HCT116 (cell line): ENCODE data around the gene ATP5F1A. TPM values are rescaled to one million over a fixed set of nuclear protein-coding genes. Genes with fewer than 3 reads are reported as not detected.
A peak's percentile ranks its signal among the peaks of the same experiment; 100 is the strongest.

Source experiments
- ATAC-seq: fragments of 200-7000 bp; cut with Tn5 transposase; 2 replicates; pipeline ENCODE4 v1.9.1; 2020; ENCODE audit warnings: mild to moderate bottlenecking, moderate library complexity
- BruUV-seq: library from RNA; stranded (reverse); fragments of 400-500 nt; replicated peaks from 2 replicates; lab custom pipeline; 2021; lab: Mats Ljungman, UMichigan
- CTCF ChIA-PET: fragments of 300-600 bp; sonication (Branson Sonifier 250); formaldehyde crosslinking; loops from one replicate; lab custom pipeline; 2021; ENCODE audit warnings: antibody characterized with exemption; lab: Charles Lee
- POLR2A ChIA-PET: fragments of 300-600, 350-600 bp; sonication (Branson Sonifier 250); formaldehyde crosslinking; loops from one replicate; lab custom pipeline; 2021; ENCODE audit warnings: antibody characterized with exemption; lab: Charles Lee
- RAD21 ChIA-PET, 2 experiments: fragments of 300-600 bp; sonication (Branson Sonifier 250); formaldehyde crosslinking; loops; one replicate each; lab custom pipeline; 2023; ENCODE audit warnings: low total read pairs in 2 of 2; ENCODE audit not compliant: uncharacterized antibody in 2 of 2, unreplicated experiment in 2 of 2, low non-redundant PET in 1 of 2; lab: Charles Lee
- DNase-seq: peaks from one replicate; pipeline ENCODE4 v3.0.0-alpha.2; 2010; ENCODE audit warnings: low read depth, low spot score
- H2AFZ ChIP-seq: fragments of 200-600 bp; shearing (Covaris generic), sonication (generic); 2 replicates; pipeline ENCODE4 v1.6.1; 2017; ENCODE audit warnings: low read depth, mixed run types, mixed read lengths, antibody characterized with exemption, low read length; ENCODE audit not compliant: poor library complexity, severe bottlenecking
- H3K27ac ChIP-seq: 2 replicates; pipeline ENCODE4 v1.5.1; 2012; ENCODE audit warnings: low read depth, low read length
- H3K27me3 ChIP-seq: fragments of 200-600 bp; sonication (generic); 2 replicates; pipeline ENCODE4 v1.6.1; 2016; ENCODE audit warnings: mixed run types, low read length, mixed read lengths; ENCODE audit not compliant: insufficient read depth
- H3K36me3 ChIP-seq, 2 experiments: fragments of 200-500 bp in 1 of 2; fragments of 200-600 bp in 1 of 2; sonication (Bioruptor generic) in 1 of 2; sonication (generic) in 1 of 2; 2 replicates each; pipeline versions ENCODE4 v1.5.1 to v1.6.1; 2014 to 2016; ENCODE audit warnings: low read length in 2 of 2, inconsistent platforms in 1 of 2, mixed read lengths in 1 of 2, mixed run types in 1 of 2; ENCODE audit not compliant: insufficient read depth in 2 of 2, control insufficient read depth in 1 of 2
- H3K4me1 ChIP-seq, 2 experiments: fragments of 200-600 bp in 1 of 2; sonication (generic) in 1 of 2; 2 replicates each; pipeline versions ENCODE4 v1.5.1 to v1.6.1; 2012 to 2017; ENCODE audit warnings: low read length in 2 of 2, inconsistent platforms in 1 of 2, mild to moderate bottlenecking in 1 of 2, mixed read lengths in 1 of 2, mixed run types in 1 of 2, moderate library complexity in 1 of 2; ENCODE audit not compliant: insufficient read depth in 2 of 2, control insufficient read depth in 1 of 2
- H3K4me2 ChIP-seq: fragments of 200-600 bp; sonication (generic); 2 replicates; pipeline ENCODE4 v1.6.1; 2017; ENCODE audit warnings: mixed run types, low read length, mixed read lengths
- H3K4me3 ChIP-seq, 2 experiments: fragments of 200-600 bp in 1 of 2; sonication (generic) in 1 of 2; replicated peaks in 1 of 2; 2 replicates each; pipeline ENCODE4 v1.5.1; 2011 to 2016; ENCODE audit warnings: low read length in 2 of 2, control low read depth in 1 of 2, low read depth in 1 of 2, mild to moderate bottlenecking in 1 of 2, mixed read lengths in 1 of 2, mixed run types in 1 of 2
- H3K79me2 ChIP-seq: fragments of 200-600 bp; sonication (generic); 2 replicates; pipeline ENCODE4 v1.6.1; 2017; ENCODE audit warnings: mild to moderate bottlenecking, mixed run types, low read length, moderate library complexity, mixed read lengths; ENCODE audit not compliant: insufficient read depth
- H3K9ac ChIP-seq: fragments of 200-600 bp; sonication (generic); 2 replicates; pipeline ENCODE4 v1.6.1; 2016; ENCODE audit warnings: low read length, mixed read lengths
- H3K9me2 ChIP-seq: fragments of 200-600 bp; sonication (generic), shearing (Covaris generic); 2 replicates; pipeline ENCODE4 v1.6.1; 2017; ENCODE audit warnings: mixed run types, mild to moderate bottlenecking, moderate library complexity; ENCODE audit not compliant: insufficient read depth
- H3K9me3 ChIP-seq, 2 experiments: fragments of 200-500 bp in 1 of 2; fragments of 200-600 bp in 1 of 2; sonication (Bioruptor generic) in 1 of 2; sonication (generic) in 1 of 2; 2 replicates each; pipeline ENCODE4 v1.6.1; 2014 to 2017; ENCODE audit warnings: low read length in 2 of 2, mixed read lengths in 2 of 2, inconsistent platforms in 1 of 2, low read depth in 1 of 2, mild to moderate bottlenecking in 1 of 2, mixed run types in 1 of 2, moderate library complexity in 1 of 2; ENCODE audit not compliant: control insufficient read depth in 1 of 2, insufficient read depth in 1 of 2
- H4K20me1 ChIP-seq: fragments of 200-600 bp; sonication (generic), shearing (Covaris generic); 2 replicates; pipeline ENCODE4 v1.6.1; 2017; ENCODE audit warnings: mixed run types, mild to moderate bottlenecking, moderate library complexity; ENCODE audit not compliant: insufficient read depth
- ATF3 ChIP-seq: IDR thresholded peaks from 2 replicates; pipeline ENCODE4 v1.6.1; 2012
- CBX3 ChIP-seq: IDR thresholded peaks from 2 replicates; pipeline ENCODE4 v1.6.1; 2012; ENCODE audit warnings: low read depth
- CEBPB ChIP-seq: IDR thresholded peaks from 2 replicates; pipeline ENCODE4 v1.6.1; 2012; ENCODE audit warnings: low read depth
- CTCF ChIP-seq, 3 experiments: fragments of 200-600 bp in 1 of 3; sonication (generic) in 1 of 3; IDR thresholded peaks in 2 of 3; conservative IDR thresholded peaks in 1 of 3; 2 replicates each; pipeline ENCODE4 v1.5.1; 2012 to 2017; ENCODE audit warnings: low read depth in 2 of 3, low read length in 2 of 3, antibody characterized with exemption in 1 of 3, borderline replicate concordance in 1 of 3, control low read depth in 1 of 3, mild to moderate bottlenecking in 1 of 3, mixed read lengths in 1 of 3, mixed run types in 1 of 3, moderate library complexity in 1 of 3; ENCODE audit not compliant: insufficient read depth in 1 of 3
- EGR1 ChIP-seq: IDR thresholded peaks from 2 replicates; pipeline ENCODE4 v1.6.1; 2012; ENCODE audit warnings: low read depth
- ELF1 ChIP-seq: IDR thresholded peaks from 2 replicates; pipeline ENCODE4 v1.6.1; 2012; ENCODE audit warnings: low read depth, borderline replicate concordance
- EZH2 ChIP-seq: fragments of 200-600 bp; sonication (generic); IDR thresholded peaks from 2 replicates; pipeline ENCODE4 v1.6.1; 2017; ENCODE audit warnings: antibody characterized with exemption, mixed run types
- FOSL1 ChIP-seq: IDR thresholded peaks from 2 replicates; pipeline ENCODE4 v1.6.1; 2012; ENCODE audit warnings: low read depth
- MAX ChIP-seq: IDR thresholded peaks from 2 replicates; pipeline ENCODE4 v1.6.1; 2012
- POLR2A ChIP-seq: IDR thresholded peaks from 2 replicates; pipeline ENCODE4 v1.7.0; 2011; ENCODE audit warnings: borderline replicate concordance; ENCODE audit not compliant: insufficient read depth, insufficient read length; ENCODE audit errors: extremely low read depth
- POLR2AphosphoS5 ChIP-seq: IDR thresholded peaks from 2 replicates; pipeline ENCODE4 v1.6.1; 2011; ENCODE audit warnings: mild to moderate bottlenecking, low read depth, low read length, moderate library complexity
- REST ChIP-seq: IDR thresholded peaks from 2 replicates; pipeline ENCODE4 v1.6.1; 2012; ENCODE audit warnings: low read depth
- SP1 ChIP-seq: IDR thresholded peaks from 2 replicates; pipeline ENCODE4 v1.6.1; 2012; ENCODE audit warnings: low read depth
- ZFX ChIP-seq: fragments of 450-650 bp; IDR thresholded peaks from 2 replicates; pipeline ENCODE4 v1.6.1; 2017
- intact Hi-C: fragments of 100-400 bp; cut with micrococcal nuclease; formaldehyde crosslinking; loops from 2 replicates; pipeline ENCODE4 v1.10.0; 2022
- total RNA-seq: library from RNA; stranded (reverse); gene quantifications from one replicate; pipeline ENCODE4 v1.2.1, GENCODE V29; 2021; ENCODE audit not compliant: unreplicated experiment

Gene ATP5F1A
- total RNA-seq, 1 experiment from 2014 or later: 563 TPM

GRCh38 chr18:46061387-46061786 is 36.7 kb downstream of the ATP5F1A start:
- TF ChIP-seq SP1: no peak
- no peak for TF ChIP-seq POLR2AphosphoS5
- TF ChIP-seq ELF1: no peak
- no peak for TF ChIP-seq EGR1
- TF ChIP-seq CBX3: no peak
- no peak for TF ChIP-seq CTCF (IDR thresholded peaks at IDR 0.05 in 2 of 3, conservative IDR thresholded peaks at IDR 0.05 in 1 of 3; ENCODE audit: borderline replicate concordance in 1 of 3, insufficient read depth in 1 of 3, low read depth in 2 of 3, low read length in 2 of 3)
- TF ChIP-seq FOSL1: no peak
- no peak for TF ChIP-seq POLR2A
- Histone ChIP-seq H3K4me2 (no peak overlapping the region), H2AFZ (no peak overlapping the region), H3K36me3 (no peaks in the 10 kb centered on the region), H3K9me2 (no peaks in the 10 kb centered on the region), H3K27me3 (no peaks in the 10 kb centered on the region), H3K4me3 (no peak overlapping the region), H3K9ac (no peak overlapping the region), H3K9me3 (no peaks in the 10 kb centered on the region), H3K79me2 (no peaks in the 10 kb centered on the region), H3K27ac (no peak overlapping the region), H4K20me1 (no peaks in the 10 kb centered on the region), H3K4me1 (peaks cover 7 to 12% of the 10 kb centered on the region in 2 experiments; a peak in 3 of 4 replicates)
- CTCF ChIA-PET: no interaction called here
- intact Hi-C loops: no loop called here
- RAD21 ChIA-PET: no interaction called here
- DNase-seq: no peak
- BruUV-seq: no TSS peak
- ATAC-seq: peak; percentile 20; the same call in 1 of the 2 replicates
- POLR2A ChIA-PET: interaction anchor here (0.9 kb wide), 1 partner anchor 10 kb away, joined by 3 read pairs; the partner anchor contains the start of gene PSTPIP2

- Histone ChIP-seq H3K4me2 (no peak overlapping the region), H3K4me1 (peaks cover 7 to 12% of the 10 kb centered on the region in 2 experiments; a peak in 3 of 4 replicates), H3K9ac (no peak overlapping the region), H2AFZ (no peak overlapping the region), H3K36me3 (no peaks in the 10 kb centered on the region), H3K27ac (no peak overlapping the region), H3K9me3 (no peaks in the 10 kb centered on the region), H3K27me3 (no peaks in the 10 kb centered on the region), H4K20me1 (no peaks in the 10 kb centered on the region), H3K4me3 (no peak overlapping the region), H3K9me2 (no peaks in the 10 kb centered on the region), H3K79me2 (no peaks in the 10 kb centered on the region)
- ChIA-PET POLR2A (no interaction called here), RAD21 (no interaction called here), CTCF (no interaction called here)
- DNase-seq (no peak), ATAC-seq (no peak)
- intact Hi-C loops: no loop called here
- no TSS peak for BruUV-seq
- no peak for TF ChIP-seq CEBPB
- no peak for TF ChIP-seq EZH2
- TF ChIP-seq SP1: no peak
- no peak for TF ChIP-seq ZFX
- no peak for TF ChIP-seq CBX3
- TF ChIP-seq ELF1: no peak
- no peak for TF ChIP-seq MAX
- no peak for TF ChIP-seq FOSL1
- TF ChIP-seq EGR1: no peak
- no peak for TF ChIP-seq REST
- no peak for TF ChIP-seq POLR2A
- no peak for TF ChIP-seq ATF3
- no peak for TF ChIP-seq POLR2AphosphoS5
Measured at GRCh38 chr18:46060359-46060841, 37.7 kb downstream of the ATP5F1A start.
